ENCODE results near the gene CEACAM1. TPM values are rescaled to one million over a fixed set of nuclear protein-coding genes. Genes with fewer than 3 reads are reported as not detected.
A peak's percentile ranks its signal among the peaks of the same experiment; 100 is the strongest.

The CEACAM1 gene
- total and polyA plus RNA-seq, 2 donors (not counting 1 experiment from before 2014, with no cell fraction given): 0.03 TPM; not detected in 1

DNA sequence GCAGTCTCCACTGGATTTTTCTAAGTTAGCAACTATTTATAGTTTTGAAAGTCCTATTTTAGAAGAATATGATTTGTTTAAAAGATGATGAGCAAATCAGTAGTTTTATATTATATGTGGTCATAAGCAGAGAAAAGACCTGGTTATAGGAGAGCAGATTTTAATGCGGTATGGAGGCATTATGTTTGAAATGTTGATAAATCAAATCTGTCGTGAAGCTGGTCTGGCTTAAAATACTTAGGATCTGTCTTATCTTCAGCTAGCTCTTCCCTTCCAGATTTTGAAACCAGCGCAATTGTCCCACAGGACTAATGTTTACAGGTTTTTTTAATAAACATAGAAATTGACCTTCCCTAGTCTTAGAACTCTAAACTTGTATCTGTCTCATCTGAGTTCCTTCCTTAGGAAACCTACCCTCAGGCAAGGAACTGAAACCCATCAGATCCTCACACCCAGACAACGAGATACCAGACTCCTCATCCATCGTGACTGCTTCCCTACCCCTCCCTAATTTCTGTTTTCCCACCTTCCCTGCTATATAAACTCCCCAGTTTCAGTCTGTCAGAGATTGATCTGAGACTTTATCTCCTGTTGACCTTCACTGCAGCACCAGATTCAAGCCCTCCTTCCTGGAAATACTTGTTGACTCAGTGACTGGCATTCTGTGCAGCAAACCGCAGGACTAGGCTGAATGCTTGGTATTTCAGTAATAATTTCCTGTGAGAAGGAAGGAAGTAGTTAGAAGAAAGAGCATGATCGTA is 47.8 kb downstream of the CEACAM1 start:
- Histone ChIP-seq H2AFZ (ENCODE audit: low read length) (no peak overlapping the region), H3K36me3 (ENCODE audit: control insufficient read depth, insufficient read depth, low read length) (no peaks in the 10 kb centered on the region), H3K9ac (ENCODE audit: insufficient read depth, low read length) (no peak overlapping the region), H3K27me3 (ENCODE audit: control insufficient read depth, insufficient read depth, low read length) (no peaks in the 10 kb centered on the region), H3K4me3 (replicated peaks in 1 of 4; ENCODE audit: control extremely low read depth in 1 of 4, insufficient read depth in 1 of 4, low read depth in 3 of 4, low read length in 4 of 4) (no peak overlapping the region), H3K79me2 (ENCODE audit: control insufficient read depth, insufficient read depth, low read length) (no peaks in the 10 kb centered on the region), H3K4me1 (ENCODE audit: control insufficient read depth, extremely low read depth, insufficient read depth, low read length) (no peaks in the 10 kb centered on the region), H4K20me1 (ENCODE audit: control insufficient read depth, extremely low read depth, insufficient read depth, low read length) (no peaks in the 10 kb centered on the region), H3K9me3 (ENCODE audit: control insufficient read depth, insufficient read depth, low read depth, low read length) (no peaks in the 10 kb centered on the region), H3K27ac (ENCODE audit: insufficient read depth, low read length) (no peak overlapping the region), H3K4me2 (ENCODE audit: extremely low read depth, insufficient read depth, low read length) (no peak overlapping the region)
- TF ChIP-seq EZH2 (IDR thresholded peaks at IDR 0.05; ENCODE audit: low read length, missing control alignments) (no peak), CTCF (conservative IDR thresholded peaks at IDR 0.05 in 1 of 2, IDR thresholded peaks at IDR 0.05 in 1 of 2; ENCODE audit: low read depth in 1 of 2, low read length in 2 of 2) (no peak)
- DNase-seq (ENCODE audit: low read depth in 2 of 2): peak; percentile 13 to 18

- DNase-seq (ENCODE audit: low read depth in 2 of 2): no peak
- H3K9me3 ChIP-seq (ENCODE audit: control insufficient read depth, insufficient read depth, low read depth, low read length): no peaks in the 10 kb centered on the region
- no peak overlapping the region for H2AFZ ChIP-seq (ENCODE audit: low read length)
- no peak overlapping the region for H3K4me2 ChIP-seq (ENCODE audit: extremely low read depth, insufficient read depth, low read length)
- TF ChIP-seq CTCF (conservative IDR thresholded peaks at IDR 0.05 in 1 of 2, IDR thresholded peaks at IDR 0.05 in 1 of 2; ENCODE audit: low read depth in 1 of 2, low read length in 2 of 2) (no peak), EZH2 (IDR thresholded peaks at IDR 0.05; ENCODE audit: low read length, missing control alignments) (no peak)
- no peaks in the 10 kb centered on the region for H3K79me2 ChIP-seq (ENCODE audit: control insufficient read depth, insufficient read depth, low read length)
- H3K27me3 ChIP-seq (ENCODE audit: control insufficient read depth, insufficient read depth, low read length): peaks cover 2% of the 10 kb centered on the region
- no peak overlapping the region for H3K27ac ChIP-seq (ENCODE audit: insufficient read depth, low read length)
- H3K36me3 ChIP-seq (ENCODE audit: control insufficient read depth, insufficient read depth, low read length): no peaks in the 10 kb centered on the region
- no peak overlapping the region for H3K9ac ChIP-seq (ENCODE audit: insufficient read depth, low read length)
- no peaks in the 10 kb centered on the region for H3K4me1 ChIP-seq (ENCODE audit: control insufficient read depth, extremely low read depth, insufficient read depth, low read length)
- no peaks in the 10 kb centered on the region for H4K20me1 ChIP-seq (ENCODE audit: control insufficient read depth, extremely low read depth, insufficient read depth, low read length)
- H3K4me3 ChIP-seq (replicated peaks in 1 of 4; ENCODE audit: control extremely low read depth in 1 of 4, insufficient read depth in 1 of 4, low read depth in 3 of 4, low read length in 4 of 4): no peak overlapping the region
Observed at GRCh38 chr19:42479736-42480135, 48.5 kb downstream of the CEACAM1 start.

DNA sequence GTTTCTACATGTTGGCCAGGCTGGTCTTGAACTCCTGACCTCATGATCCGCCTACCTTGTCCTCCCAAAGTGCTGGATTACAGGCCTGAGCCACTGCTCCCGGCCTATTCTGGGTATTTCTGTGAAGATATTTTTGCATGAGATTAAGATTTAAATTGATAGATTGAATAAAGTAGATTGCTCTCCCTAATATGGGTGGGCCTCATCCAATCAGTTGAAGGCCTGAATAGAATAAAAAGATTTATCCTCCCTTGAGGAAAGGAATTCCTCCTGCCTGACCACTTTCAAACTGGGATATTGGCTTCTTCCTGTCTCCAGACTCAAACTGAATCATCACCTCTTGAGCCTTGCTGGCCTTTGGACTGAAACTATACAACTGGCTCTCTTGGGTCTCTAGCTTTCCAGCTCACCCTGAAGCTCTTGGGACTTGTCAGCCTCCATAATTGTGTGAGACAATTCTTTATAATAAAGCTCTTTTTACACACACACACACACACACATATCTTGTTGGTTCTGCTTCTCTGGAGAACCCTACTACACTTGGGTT is 49.4 kb downstream of the CEACAM1 start:
- no peak overlapping the region for H3K4me3 ChIP-seq (replicated peaks in 1 of 4; ENCODE audit: control extremely low read depth in 1 of 4, insufficient read depth in 1 of 4, low read depth in 3 of 4, low read length in 4 of 4)
- H3K4me2 ChIP-seq (ENCODE audit: extremely low read depth, insufficient read depth, low read length): no peak overlapping the region
- TF ChIP-seq EZH2 (IDR thresholded peaks at IDR 0.05; ENCODE audit: low read length, missing control alignments) (no peak), CTCF (conservative IDR thresholded peaks at IDR 0.05 in 1 of 2, IDR thresholded peaks at IDR 0.05 in 1 of 2; ENCODE audit: low read depth in 1 of 2, low read length in 2 of 2) (no peak)
- no peak for DNase-seq (ENCODE audit: low read depth in 2 of 2)
- H3K9ac ChIP-seq (ENCODE audit: insufficient read depth, low read length): no peak overlapping the region
- H3K27me3 ChIP-seq (ENCODE audit: control insufficient read depth, insufficient read depth, low read length): peaks cover 3% of the 10 kb centered on the region
- H3K27ac ChIP-seq (ENCODE audit: insufficient read depth, low read length): no peak overlapping the region
- no peaks in the 10 kb centered on the region for H3K79me2 ChIP-seq (ENCODE audit: control insufficient read depth, insufficient read depth, low read length)
- no peaks in the 10 kb centered on the region for H3K9me3 ChIP-seq (ENCODE audit: control insufficient read depth, insufficient read depth, low read depth, low read length)
- no peaks in the 10 kb centered on the region for H3K4me1 ChIP-seq (ENCODE audit: control insufficient read depth, extremely low read depth, insufficient read depth, low read length)
- no peaks in the 10 kb centered on the region for H4K20me1 ChIP-seq (ENCODE audit: control insufficient read depth, extremely low read depth, insufficient read depth, low read length)
- H3K36me3 ChIP-seq (ENCODE audit: control insufficient read depth, insufficient read depth, low read length): no peaks in the 10 kb centered on the region
- H2AFZ ChIP-seq (ENCODE audit: low read length): no peak overlapping the region

Measured in fibroblast of lung (primary cell).